NB4 (cell line): ENCODE data around the gene EP300.

Experiments used
- DNase-seq: peaks from one replicate; pipeline ENCODE4 v3.0.0; 2010; ENCODE audit warnings: low read depth
- H3K4me3 ChIP-seq: one replicate; pipeline ENCODE4 v1.5.1; 2011; ENCODE audit warnings: mild to moderate bottlenecking, low read depth, low read length, moderate library complexity
- CTCF ChIP-seq: IDR thresholded peaks from one replicate; pipeline ENCODE4 v1.5.1; 2012; ENCODE audit warnings: low read depth, low read length
- MAX ChIP-seq: IDR thresholded peaks from 2 replicates; pipeline ENCODE4 v1.6.1; 2011; ENCODE audit warnings: low read depth, low read length
- MYC ChIP-seq: IDR thresholded peaks from 2 replicates; pipeline ENCODE4 v1.6.1; 2011; ENCODE audit warnings: low read depth, low read length
- POLR2A ChIP-seq: IDR thresholded peaks from 2 replicates; pipeline ENCODE4 v1.6.1; 2011; ENCODE audit warnings: mild to moderate bottlenecking; ENCODE audit not compliant: insufficient read length; ENCODE audit errors: extremely low read depth

EP300 gene

GRCh38 chr22:41215409-41215808, 123.0 kb downstream of the EP300 start:
- no peak overlapping the region for H3K4me3 ChIP-seq
- no peak for TF ChIP-seq CTCF
- TF ChIP-seq MAX: no peak
- no peak for TF ChIP-seq POLR2A
- no peak for DNase-seq

- H3K4me3 ChIP-seq: no peak overlapping the region
- TF ChIP-seq CTCF: no peak
- TF ChIP-seq POLR2A: no peak
- TF ChIP-seq MYC: no peak
- TF ChIP-seq MAX: no peak
- no peak for DNase-seq
These were observed 123.5 kb downstream of the EP300 start for GRCh38 chr22:41215926-41216325.

DNA sequence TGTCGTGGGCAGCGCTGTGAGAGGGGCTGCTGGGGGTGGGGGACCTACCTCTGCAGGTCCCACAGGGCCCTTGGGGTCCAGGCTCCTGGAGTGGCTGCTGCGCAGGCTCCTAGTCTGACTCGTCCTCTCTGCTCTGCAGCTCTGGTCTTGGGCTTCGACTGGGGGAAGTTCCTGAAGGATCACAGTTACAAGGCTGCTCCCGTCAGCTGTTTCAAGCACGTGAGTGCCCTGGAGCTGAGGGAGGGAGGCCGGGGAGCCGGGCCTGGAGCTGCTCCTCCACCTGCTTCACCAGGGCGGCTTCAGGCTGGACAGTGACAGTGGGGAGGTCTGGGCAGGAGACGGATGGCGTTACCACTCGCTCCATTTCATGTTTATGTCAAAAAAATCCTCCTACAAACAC, 124.6 kb downstream of the EP300 start:
- DNase-seq: no peak
- H3K4me3 ChIP-seq: no peak overlapping the region
- no peak for TF ChIP-seq MYC
- TF ChIP-seq CTCF: no peak

GRCh38 chr22:41217553-41218157, 125.3 kb downstream of the EP300 start:
- peak overlapping the region; percentile 14 for H3K4me3 ChIP-seq
- 0 out of 2 replicates have a peak, but pooled peaks have one; percentile 24 for TF ChIP-seq MAX
- TF ChIP-seq MYC: no peak
- no peak for TF ChIP-seq CTCF
- TF ChIP-seq POLR2A: no peak
- peak; percentile 92 for DNase-seq

- no peak for TF ChIP-seq MAX
- TF ChIP-seq MYC: no peak
- TF ChIP-seq POLR2A: no peak
- TF ChIP-seq CTCF: no peak
- H3K4me3 ChIP-seq: no peak overlapping the region
- DNase-seq: no peak
These were observed 130.6 kb downstream of the EP300 start for GRCh38 chr22:41222846-41223507.

DNA sequence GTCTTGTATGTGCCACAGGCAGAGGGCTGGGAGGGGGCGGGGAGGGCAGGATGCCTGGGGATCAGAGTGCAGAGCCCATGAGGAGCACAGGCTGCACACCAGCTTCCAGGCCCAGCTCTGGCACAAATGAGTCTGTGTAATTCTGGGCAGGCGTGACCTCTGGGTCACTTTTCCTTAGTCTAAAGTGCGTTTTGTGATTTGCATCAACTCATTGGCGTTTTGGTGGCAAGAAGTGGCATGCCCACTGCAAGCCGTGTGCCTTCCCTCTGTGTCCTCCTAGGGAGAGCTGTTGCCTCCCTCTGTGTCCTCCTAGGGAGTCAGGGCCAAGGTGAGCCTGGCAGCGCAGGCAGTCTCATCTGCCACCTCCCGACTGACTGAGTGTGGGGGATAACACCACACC, 131.1 kb downstream of the EP300 start:
- H3K4me3 ChIP-seq: no peak overlapping the region
- DNase-seq: no peak
- no peak for TF ChIP-seq POLR2A
- no peak for TF ChIP-seq MYC
- TF ChIP-seq CTCF: no peak
- TF ChIP-seq MAX: no peak
